Stimulated activated naive CD8-positive, alpha-beta T cell treated with anti-CD3 and anti-CD28 coated beads, Interleukin-15, Interleukin-2, amounts not matched to agents 100 ng/mL and 50 ng/mL, for 24 hours (primary cell): ENCODE data around the gene MINK1.
A peak's percentile ranks its signal among the peaks of the same experiment; 100 is the strongest.
"Not testable (repeated sequence)": the region's sequence is repeated elsewhere in the genome, so short reads cannot be mapped to it uniquely, and the experiment has no call there.

ENCODE experiments used
- H3K27ac Mint-ChIP-seq: one replicate; pipeline ENCODE4 v1.8.0; 2021; ENCODE audit warnings: mild to moderate bottlenecking, mixed read lengths
- H3K27me3 Mint-ChIP-seq: one replicate; pipeline ENCODE4 v1.8.0; 2021; ENCODE audit warnings: mixed read lengths
- H3K36me3 Mint-ChIP-seq: one replicate; pipeline ENCODE4 v1.8.0; 2021; ENCODE audit warnings: low read depth, mixed read lengths
- H3K4me1 Mint-ChIP-seq: one replicate; pipeline ENCODE4 v1.8.0; 2021; ENCODE audit warnings: low read depth, mixed read lengths
- H3K4me3 Mint-ChIP-seq: one replicate; pipeline ENCODE4 v1.8.0; 2021; ENCODE audit warnings: mild to moderate bottlenecking, mixed read lengths
- H3K9me3 Mint-ChIP-seq: one replicate; pipeline ENCODE4 v1.8.0; 2021; ENCODE audit warnings: mixed read lengths

The MINK1 gene

DNA sequence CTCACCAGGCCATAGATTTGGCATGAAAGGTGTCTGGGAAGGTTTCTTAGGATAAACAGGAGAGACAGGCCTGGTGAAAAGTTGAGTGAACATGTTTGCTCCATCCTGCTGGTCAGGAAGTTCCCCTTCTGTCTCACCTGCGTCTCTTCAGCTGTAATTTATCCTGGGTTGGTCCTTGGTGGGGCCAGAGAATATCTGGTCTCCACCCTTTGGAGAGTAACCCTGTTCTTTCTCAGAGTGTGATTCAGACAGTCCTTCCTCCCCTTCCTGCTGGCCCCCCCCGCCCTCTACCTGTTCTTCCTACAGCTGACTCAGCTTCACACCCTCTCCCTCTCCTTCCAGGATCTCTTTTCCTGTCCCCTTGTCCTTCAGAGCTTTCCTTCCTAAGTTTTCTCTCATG lies 17.1 kb downstream of the MINK1 start:
- H3K4me1 Mint-ChIP-seq: peaks cover 9% of the 10 kb centered on the region

DNA sequence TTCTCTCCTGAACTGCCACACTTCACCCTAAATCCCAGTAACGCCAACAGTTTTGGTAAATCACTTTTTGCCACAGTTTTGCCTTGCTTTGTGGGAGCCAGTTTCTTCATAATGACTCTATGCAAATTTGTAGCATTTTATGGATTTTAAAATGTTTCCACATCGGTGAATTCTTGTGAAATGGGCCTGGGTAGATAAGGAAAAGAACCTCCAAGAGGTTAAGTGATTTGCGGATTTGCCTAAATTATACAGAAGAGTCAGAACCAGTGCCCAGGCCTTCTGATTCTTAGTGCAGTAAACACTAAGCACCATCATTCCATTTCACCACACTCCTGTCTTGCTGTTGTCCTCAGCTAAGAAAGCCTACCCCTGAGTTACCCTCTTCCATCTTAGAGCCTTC lies 17.9 kb downstream of the MINK1 start:
- peaks cover 13% of the 10 kb centered on the region for H3K36me3 Mint-ChIP-seq
- H3K4me3 Mint-ChIP-seq: no peak overlapping the region
- H3K4me1 Mint-ChIP-seq: peaks cover 7% of the 10 kb centered on the region
- peaks cover 3% of the 10 kb centered on the region for H3K27me3 Mint-ChIP-seq
- H3K27ac Mint-ChIP-seq: no peak overlapping the region
- peaks cover 6% of the 10 kb centered on the region for H3K9me3 Mint-ChIP-seq

More for the DNA sequence above, 17.1 kb downstream of the MINK1 start:
- Mint-ChIP-seq H3K27me3 (peaks cover 3% of the 10 kb centered on the region), H3K27ac (no peak overlapping the region), H3K9me3 (peaks cover 6% of the 10 kb centered on the region), H3K36me3 (peaks cover 11% of the 10 kb centered on the region), H3K4me3 (no peak overlapping the region)

DNA sequence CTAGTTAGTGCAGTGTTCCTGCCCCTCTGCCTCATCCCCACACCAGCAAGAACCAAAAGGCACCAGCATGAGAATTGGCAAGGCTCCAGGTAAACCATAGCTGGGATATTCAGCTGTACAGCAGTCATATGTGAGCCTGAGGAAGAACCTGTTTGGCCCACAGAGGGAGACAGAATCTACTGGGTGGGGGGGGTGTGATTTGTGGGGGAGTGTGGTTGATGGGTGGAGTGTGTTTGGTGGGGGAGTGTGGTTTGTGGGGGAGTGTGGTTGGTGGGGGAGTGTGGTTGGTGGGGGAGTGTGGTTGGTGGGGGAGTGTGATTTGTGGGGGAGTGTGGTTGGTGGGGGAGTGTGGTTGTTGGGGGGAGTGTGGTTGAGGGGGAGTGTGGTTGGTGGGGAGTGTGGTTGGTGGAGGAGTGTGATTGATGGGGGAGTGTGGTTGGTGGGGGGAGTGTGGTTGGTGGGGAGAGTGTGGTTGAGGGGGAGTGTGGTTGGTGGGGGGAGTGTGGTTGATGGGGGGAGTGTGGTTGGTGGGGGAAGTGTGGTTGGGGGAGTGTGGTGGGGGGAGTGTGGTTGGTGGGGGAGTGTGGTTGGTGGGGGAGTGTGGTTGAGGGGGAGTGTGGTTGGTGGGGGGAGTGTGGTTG lies 19.5 kb downstream of the MINK1 start:
- Mint-ChIP-seq H3K9me3 (peaks cover 6% of the 10 kb centered on the region), H3K4me3 (peak overlapping the region; percentile 24), H3K4me1 (peaks cover 7% of the 10 kb centered on the region), H3K27ac (peak overlapping the region; percentile 63), H3K36me3 (peaks cover 20% of the 10 kb centered on the region), H3K27me3 (peaks cover 3% of the 10 kb centered on the region)

DNA sequence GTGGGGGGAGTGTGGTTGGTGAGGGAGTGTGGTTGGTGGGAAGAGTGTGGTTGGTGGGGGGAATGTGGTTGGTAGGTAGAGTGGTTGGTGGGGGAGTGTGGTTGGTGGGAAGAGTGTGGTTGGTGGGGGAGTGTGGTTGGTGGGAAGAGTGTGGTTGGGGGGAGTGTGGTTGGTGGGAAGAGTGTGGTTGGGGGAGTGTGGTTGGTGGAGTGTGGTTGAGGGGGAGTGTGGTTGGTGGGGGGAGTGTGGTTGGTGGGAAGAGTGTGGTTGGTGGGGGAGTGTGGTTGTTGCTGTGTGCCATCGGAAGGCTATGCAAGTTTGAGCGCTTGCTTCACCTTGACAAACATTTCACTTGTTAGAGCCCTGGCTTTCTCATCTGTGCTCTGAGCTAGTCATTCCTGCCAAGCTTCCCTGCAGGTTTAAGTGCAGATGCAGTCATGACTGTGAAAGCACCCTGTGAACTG lies 20.1 kb downstream of the MINK1 start:
- Mint-ChIP-seq H3K4me1 (peaks cover 7% of the 10 kb centered on the region), H3K36me3 (peaks cover 20% of the 10 kb centered on the region), H3K27ac (no peak overlapping the region), H3K4me3 (no peak overlapping the region), H3K9me3 (peaks cover 6% of the 10 kb centered on the region), H3K27me3 (peaks cover 3% of the 10 kb centered on the region)

DNA sequence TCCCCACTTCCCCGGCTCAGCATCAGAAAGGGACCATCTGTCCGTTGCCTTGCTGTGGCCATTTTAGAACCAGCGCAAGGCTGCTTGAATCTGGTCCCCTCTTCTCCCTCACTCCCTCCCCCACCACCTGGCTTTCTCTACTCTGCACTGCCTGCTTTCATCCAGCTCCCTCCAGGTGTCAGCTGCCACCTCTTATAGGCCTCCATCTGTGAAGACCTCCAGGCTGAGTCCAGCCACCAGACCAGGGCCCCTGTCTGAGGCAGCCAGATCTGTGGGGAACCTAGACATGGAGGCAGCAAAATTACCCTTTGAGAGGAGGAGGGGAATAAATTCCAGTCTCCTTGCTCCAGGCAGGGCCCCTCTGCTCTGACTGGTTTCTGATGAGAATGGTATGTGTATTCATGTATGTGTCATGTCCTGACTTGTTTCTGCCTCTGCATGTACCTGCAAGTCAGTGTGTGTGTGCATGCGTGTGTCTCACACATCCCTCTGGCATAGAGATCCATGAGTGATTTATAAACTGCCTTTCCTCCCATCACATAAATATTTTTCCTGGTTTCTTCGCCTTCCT lies 21.1 kb downstream of the MINK1 start:
- peaks cover 20% of the 10 kb centered on the region for H3K36me3 Mint-ChIP-seq
- H3K27ac Mint-ChIP-seq: no peak overlapping the region
- H3K9me3 Mint-ChIP-seq: peaks cover 6% of the 10 kb centered on the region
- H3K4me3 Mint-ChIP-seq: no peak overlapping the region
- peaks cover 3% of the 10 kb centered on the region for H3K27me3 Mint-ChIP-seq
- H3K4me1 Mint-ChIP-seq: peaks cover 10% of the 10 kb centered on the region

DNA sequence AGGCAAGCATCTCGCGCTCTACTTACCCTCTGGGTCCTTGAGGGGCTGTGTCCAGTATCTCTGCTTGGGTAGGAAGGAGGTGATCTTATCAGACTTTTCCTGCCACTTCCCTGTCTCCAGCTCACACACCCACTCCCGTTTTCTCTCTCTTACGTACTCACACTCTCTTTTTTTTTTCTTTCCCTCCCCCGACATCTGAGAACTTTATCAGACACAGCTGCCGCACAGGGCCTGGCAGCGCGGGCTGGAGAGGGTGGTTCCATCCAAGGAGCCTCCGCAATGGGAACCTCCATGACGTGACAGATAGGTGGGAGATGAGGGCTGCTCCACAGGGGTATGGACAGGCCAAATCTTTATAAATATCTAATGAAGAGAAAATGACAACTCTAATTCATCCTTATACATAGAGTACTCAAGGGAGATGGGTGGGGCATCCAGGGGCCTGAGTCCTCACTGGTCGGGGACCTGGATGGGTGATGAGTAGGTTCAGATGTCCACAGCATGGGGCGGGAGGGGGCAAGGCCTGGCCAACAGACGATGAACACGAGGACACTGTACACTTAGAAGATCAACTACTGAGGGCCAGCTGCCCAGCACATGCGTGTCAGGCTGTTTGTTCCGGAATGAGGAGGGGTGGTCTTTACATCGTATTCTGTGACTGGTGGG lies 23.3 kb downstream of the MINK1 start:
- H3K36me3 Mint-ChIP-seq: peaks cover 21% of the 10 kb centered on the region
- H3K27me3 Mint-ChIP-seq: no peaks in the 10 kb centered on the region
- H3K4me1 Mint-ChIP-seq: peaks cover 10% of the 10 kb centered on the region
- H3K27ac Mint-ChIP-seq: no peak overlapping the region
- no peak overlapping the region for H3K4me3 Mint-ChIP-seq
- H3K9me3 Mint-ChIP-seq: peaks cover 6% of the 10 kb centered on the region

DNA sequence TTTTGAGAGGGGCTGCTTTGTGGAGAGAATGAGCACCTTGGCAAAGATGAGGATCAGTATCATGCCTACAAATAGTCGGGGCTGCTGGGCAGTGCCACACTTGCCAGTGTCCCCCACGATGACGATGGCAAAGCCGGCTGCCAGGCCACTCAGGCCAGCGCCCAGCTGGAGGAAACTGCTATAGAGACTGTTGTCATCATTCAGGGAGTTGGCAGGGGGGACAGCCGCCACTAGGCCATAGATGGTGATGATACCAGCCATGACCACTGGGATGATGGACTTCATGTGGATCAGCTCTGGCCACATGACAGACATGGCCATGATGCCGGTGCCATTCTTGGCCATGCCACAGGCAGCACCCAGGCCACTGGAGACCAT lies 23.8 kb downstream of the MINK1 start:
- peaks cover 9% of the 10 kb centered on the region for H3K4me1 Mint-ChIP-seq
- H3K27ac Mint-ChIP-seq: no peak overlapping the region
- H3K9me3 Mint-ChIP-seq: peaks cover 5% of the 10 kb centered on the region
- no peak overlapping the region for H3K4me3 Mint-ChIP-seq
- peaks cover 20% of the 10 kb centered on the region for H3K36me3 Mint-ChIP-seq
- no peaks in the 10 kb centered on the region for H3K27me3 Mint-ChIP-seq

DNA sequence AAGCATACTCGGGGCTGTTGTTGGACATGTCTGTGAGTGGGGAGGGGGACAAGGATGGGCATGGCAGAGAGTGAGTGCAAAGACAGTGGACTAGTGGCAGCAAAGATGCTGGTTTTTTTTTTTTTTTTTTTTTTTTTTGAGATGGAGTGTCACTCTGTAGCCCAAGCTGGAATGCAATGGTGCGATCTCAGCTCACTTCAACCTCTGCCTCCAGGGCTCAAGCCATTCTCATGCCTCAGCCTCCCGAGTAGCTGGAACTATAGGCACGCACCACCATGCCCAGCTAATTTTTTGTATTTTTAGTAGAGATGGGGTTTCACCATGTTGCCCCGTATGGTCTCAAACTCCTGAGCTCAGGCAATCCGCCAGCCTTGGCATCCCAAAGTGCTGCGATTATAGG lies 24.2 kb downstream of the MINK1 start:
- H3K27ac Mint-ChIP-seq, H3K27me3 Mint-ChIP-seq, H3K4me3 Mint-ChIP-seq, H3K9me3 Mint-ChIP-seq, H3K4me1 Mint-ChIP-seq: not testable (repeated sequence)
- H3K36me3 Mint-ChIP-seq: peaks cover 15% of the 10 kb centered on the region

DNA sequence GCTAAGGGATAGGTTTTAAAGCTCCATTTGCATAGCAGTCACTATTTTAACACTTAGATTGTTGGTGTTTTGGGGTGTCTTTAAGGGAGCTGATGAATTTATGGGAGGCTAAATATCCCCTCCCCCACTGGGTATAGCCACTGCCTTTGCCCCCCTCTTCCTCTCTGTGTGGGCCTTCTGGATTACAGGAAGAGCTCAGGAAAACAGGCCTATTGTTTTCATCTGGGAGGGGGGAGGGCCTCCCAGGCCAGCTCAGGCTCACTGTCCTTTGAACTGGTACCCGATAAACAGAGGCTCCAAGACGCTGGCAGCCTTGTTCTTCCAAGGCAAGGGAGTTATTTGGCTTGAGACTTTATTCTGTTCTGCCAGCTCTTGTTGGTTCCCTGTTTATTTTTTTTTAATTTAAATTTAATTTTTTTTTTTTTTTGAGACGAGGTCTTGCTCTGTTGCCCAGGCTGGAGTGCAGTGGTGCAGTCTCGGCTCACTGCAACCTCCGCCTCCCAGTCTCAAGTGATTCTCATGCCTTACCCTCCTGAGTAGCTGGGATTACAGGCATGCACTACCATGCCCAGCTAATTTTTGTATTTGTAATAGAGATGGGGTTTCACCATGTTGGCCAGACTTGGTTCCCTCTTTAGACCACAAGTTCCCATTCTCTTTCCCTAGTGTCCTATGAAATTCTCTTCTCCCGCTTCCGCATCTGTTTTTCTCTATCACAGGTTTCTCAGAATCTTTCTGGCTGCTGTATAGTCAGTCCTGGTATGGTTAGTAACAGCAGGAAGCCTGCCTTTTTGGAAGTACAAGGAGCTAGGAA lies 25.1 kb downstream of the MINK1 start:
- Mint-ChIP-seq H3K27me3 (no peaks in the 10 kb centered on the region), H3K4me3 (no peak overlapping the region), H3K9me3 (no peaks in the 10 kb centered on the region), H3K4me1 (peaks cover 3% of the 10 kb centered on the region), H3K27ac (no peak overlapping the region), H3K36me3 (peaks cover 14% of the 10 kb centered on the region)

DNA sequence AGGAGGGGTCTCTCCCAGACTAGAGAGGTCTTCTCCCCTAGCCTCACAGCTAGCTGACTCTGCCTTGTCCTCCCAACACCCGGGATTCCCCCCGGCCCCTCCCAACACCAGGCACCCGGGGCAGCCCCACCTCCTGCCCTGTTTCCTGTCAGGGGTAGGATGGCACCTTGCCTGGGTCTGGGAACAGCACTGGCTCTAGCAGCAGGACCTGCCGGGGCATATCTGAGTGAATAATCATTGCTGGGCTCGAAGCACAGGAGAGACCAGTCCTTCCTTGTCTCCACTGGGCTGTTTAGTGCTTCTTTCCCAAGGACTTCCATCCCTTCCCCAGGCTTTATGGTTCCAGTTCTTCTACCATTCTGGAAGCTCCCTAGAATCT lies 25.7 kb downstream of the MINK1 start:
- Mint-ChIP-seq H3K9me3 (no peaks in the 10 kb centered on the region), H3K27ac (no peak overlapping the region), H3K36me3 (peaks cover 14% of the 10 kb centered on the region), H3K4me1 (peaks cover 3% of the 10 kb centered on the region), H3K4me3 (no peak overlapping the region), H3K27me3 (no peaks in the 10 kb centered on the region)

DNA sequence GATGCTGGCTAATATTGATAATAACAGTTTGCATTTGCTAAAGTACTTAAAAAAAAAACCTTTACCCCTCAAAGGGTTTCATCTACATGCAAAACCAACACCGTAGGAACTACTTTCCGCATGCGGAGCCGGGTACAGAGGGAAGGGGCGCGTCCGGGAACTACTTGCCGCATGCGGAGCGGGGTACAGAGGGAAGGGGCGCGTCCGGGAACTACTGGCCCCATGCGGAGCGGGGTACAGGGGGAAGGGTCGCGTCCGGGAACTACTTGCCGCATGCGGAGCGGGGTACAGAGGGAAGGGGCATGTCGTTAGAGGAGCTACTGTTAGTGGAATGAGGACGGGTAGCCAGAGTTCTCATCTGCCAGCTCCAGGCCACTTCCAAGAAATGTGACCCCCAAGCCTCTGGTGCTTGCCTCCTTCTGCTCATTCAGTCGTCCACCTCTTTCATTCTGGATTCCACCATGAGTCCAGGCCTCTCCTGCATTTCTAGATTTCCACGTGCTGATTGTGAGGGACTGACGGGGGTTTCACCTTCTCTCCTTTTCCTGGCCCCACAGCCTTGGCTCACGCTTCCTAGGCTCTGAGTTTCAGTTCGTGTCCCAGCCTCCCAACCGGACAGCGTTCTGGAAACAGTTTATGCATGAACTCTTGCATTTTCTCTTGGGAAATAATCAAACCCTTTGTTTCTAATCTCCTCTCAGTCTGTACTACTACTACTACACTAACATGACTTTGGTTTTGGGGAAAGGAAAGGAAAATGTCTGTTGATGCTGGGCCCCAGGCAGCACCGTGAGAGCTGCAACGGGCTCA lies 26.9 kb downstream of the MINK1 start:
- H3K4me3 Mint-ChIP-seq: no peak overlapping the region
- H3K9me3 Mint-ChIP-seq: no peaks in the 10 kb centered on the region
- peaks cover 14% of the 10 kb centered on the region for H3K36me3 Mint-ChIP-seq
- H3K27ac Mint-ChIP-seq: no peak overlapping the region
- H3K27me3 Mint-ChIP-seq: no peaks in the 10 kb centered on the region
- H3K4me1 Mint-ChIP-seq: peaks cover 3% of the 10 kb centered on the region

DNA sequence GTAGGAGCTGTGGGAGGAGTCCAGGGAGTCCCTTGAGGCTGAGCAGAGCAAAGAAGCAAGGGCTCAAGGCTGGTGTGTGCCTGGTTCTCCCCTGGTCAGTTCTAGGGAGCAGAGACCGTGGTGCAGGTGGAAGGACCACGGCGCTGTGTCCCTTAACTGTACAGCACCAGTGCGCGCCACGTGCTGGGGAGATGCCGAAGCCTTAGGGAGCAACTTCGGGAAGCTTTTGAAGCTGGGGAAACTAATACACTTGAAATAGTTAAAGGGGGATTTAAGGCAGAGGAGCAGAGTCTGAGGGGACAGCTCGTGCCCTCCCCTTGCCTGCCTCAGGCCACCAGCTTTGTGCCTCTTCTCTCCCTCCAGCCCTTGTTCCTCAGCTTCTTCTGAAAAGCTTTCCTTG lies 27.5 kb downstream of the MINK1 start:
- H3K36me3 Mint-ChIP-seq: peaks cover 14% of the 10 kb centered on the region
- H3K4me3 Mint-ChIP-seq: no peak overlapping the region
- no peak overlapping the region for H3K27ac Mint-ChIP-seq
- H3K9me3 Mint-ChIP-seq: no peaks in the 10 kb centered on the region
- no peaks in the 10 kb centered on the region for H3K27me3 Mint-ChIP-seq
- H3K4me1 Mint-ChIP-seq: peaks cover 3% of the 10 kb centered on the region

DNA sequence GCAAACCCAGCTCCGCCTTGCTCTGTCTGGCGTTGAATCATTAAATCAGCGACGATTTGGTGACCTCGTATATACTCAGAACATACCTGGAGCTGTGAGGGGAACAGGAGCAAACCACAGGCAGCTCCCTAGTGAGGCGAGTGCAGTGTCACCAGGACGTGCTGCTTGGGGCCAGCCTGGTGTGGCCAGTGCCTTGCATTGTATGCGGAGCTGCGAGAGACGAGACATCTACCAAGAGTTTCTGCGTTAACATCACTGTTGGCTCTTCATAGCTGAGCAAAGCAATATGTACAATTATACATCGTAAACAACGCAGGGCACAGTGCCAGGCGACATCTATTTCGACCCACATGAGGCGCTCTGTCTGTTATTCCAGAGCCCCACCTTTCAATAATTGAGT lies 27.9 kb downstream of the MINK1 start:
- Mint-ChIP-seq H3K27ac (no peak overlapping the region), H3K36me3 (peaks cover 12% of the 10 kb centered on the region), H3K9me3 (no peaks in the 10 kb centered on the region), H3K27me3 (no peaks in the 10 kb centered on the region), H3K4me1 (peaks cover 3% of the 10 kb centered on the region), H3K4me3 (no peak overlapping the region)

DNA sequence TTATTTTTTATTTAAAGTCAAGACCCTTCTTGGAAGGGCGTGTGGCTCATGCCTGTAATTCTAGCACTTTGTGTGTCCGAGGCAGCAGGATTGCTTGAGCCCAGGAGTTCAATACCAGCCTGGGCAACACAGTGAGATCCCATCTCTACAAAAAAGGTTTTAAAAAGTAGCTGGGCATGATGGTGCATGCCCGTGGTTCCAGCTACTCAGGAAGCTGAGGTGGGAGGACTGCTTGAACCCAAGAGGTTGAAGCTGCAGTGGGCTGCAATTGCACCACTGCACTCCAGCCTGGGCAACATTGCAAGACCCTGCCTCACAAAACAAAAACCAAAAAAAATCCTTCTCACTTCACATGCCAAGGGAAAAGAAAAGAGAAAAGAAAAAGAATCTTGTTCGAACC lies 29.6 kb downstream of the MINK1 start:
- no peaks in the 10 kb centered on the region for H3K27me3 Mint-ChIP-seq
- H3K9me3 Mint-ChIP-seq: no peaks in the 10 kb centered on the region
- H3K36me3 Mint-ChIP-seq: peaks cover 4% of the 10 kb centered on the region
- H3K4me1 Mint-ChIP-seq: peaks cover 3% of the 10 kb centered on the region
- no peak overlapping the region for H3K4me3 Mint-ChIP-seq
- H3K27ac Mint-ChIP-seq: no peak overlapping the region
